CD4-positive, alpha-beta memory T cell (primary cell): ENCODE results near the gene SEMA4C. TPM values are rescaled to one million over a fixed set of nuclear protein-coding genes. Genes with fewer than 3 reads are reported as not detected.

Experiments
- CTCF ChIA-PET: fragments of 350-600 bp; sonication (Branson Sonifier 250); formaldehyde crosslinking; loops from one replicate; lab custom pipeline; 2021; ENCODE audit warnings: inconsistent platforms; ENCODE audit not compliant: partially characterized antibody; lab: Charles Lee
- POLR2A ChIA-PET: fragments of 350-600 bp; sonication (Branson Sonifier 250); formaldehyde crosslinking; loops from one replicate; lab custom pipeline; 2021; ENCODE audit not compliant: partially characterized antibody; lab: Charles Lee
- DNase-seq, 5 donors: peaks; one replicate each; pipeline versions ENCODE4 v3.0.0 to v3.0.0-alpha.2; 2020 to 2022; ENCODE audit warnings: mixed read lengths in 1 of 5
- H3K27ac ChIP-seq: one replicate; pipeline ENCODE4 v1.7.0; 2013; ENCODE audit warnings: low read depth, low read length
- H3K27me3 ChIP-seq: 2 replicates; pipeline ENCODE4 v1.7.0; 2013; ENCODE audit warnings: mild to moderate bottlenecking, low read length, moderate library complexity; ENCODE audit not compliant: insufficient read depth
- H3K36me3 ChIP-seq: 2 replicates; pipeline ENCODE4 v1.7.0; 2013; ENCODE audit warnings: mild to moderate bottlenecking, low read length, moderate library complexity; ENCODE audit not compliant: insufficient read depth
- H3K4me1 ChIP-seq: 2 replicates; pipeline ENCODE4 v1.7.0; 2013; ENCODE audit warnings: mild to moderate bottlenecking, low read length, moderate library complexity; ENCODE audit not compliant: insufficient read depth
- H3K4me3 ChIP-seq, 2 donors: one replicate each; pipeline ENCODE4 v1.7.0; 2013; ENCODE audit warnings: low read length in 2 of 2, mild to moderate bottlenecking in 1 of 2
- H3K9me3 ChIP-seq, 2 donors: one replicate each; pipeline ENCODE4 v1.7.0; 2013; ENCODE audit warnings: low read length in 2 of 2, control low read depth in 1 of 2; ENCODE audit not compliant: control insufficient read depth in 1 of 2
- H3K27ac Mint-ChIP-seq, 7 donors: one replicate each; pipeline ENCODE4 v1.8.0; 2020 to 2021; ENCODE audit warnings: mixed read lengths in 7 of 7, mild to moderate bottlenecking in 6 of 7, inconsistent platforms in 3 of 7, moderate library complexity in 3 of 7
- H3K27me3 Mint-ChIP-seq, 2 donors: one replicate each; pipeline ENCODE4 v1.8.0; 2020 to 2021; ENCODE audit warnings: mixed read lengths in 2 of 2
- H3K36me3 Mint-ChIP-seq, 2 donors: one replicate each; pipeline ENCODE4 v1.8.0; 2020 to 2021; ENCODE audit warnings: mixed read lengths in 2 of 2, inconsistent platforms in 1 of 2, mild to moderate bottlenecking in 1 of 2
- H3K4me1 Mint-ChIP-seq, 4 donors: one replicate each; pipeline ENCODE4 v1.8.0; 2020 to 2021; ENCODE audit warnings: mixed read lengths in 4 of 4, mild to moderate bottlenecking in 1 of 4
- H3K4me3 Mint-ChIP-seq, 8 donors: one replicate each; pipeline ENCODE4 v1.8.0; 2020 to 2021; ENCODE audit warnings: mixed read lengths in 8 of 8, mild to moderate bottlenecking in 7 of 8, moderate library complexity in 6 of 8, inconsistent platforms in 3 of 8
- H3K9me3 Mint-ChIP-seq, 8 donors: one replicate each; pipeline ENCODE4 v1.8.0; 2020 to 2021; ENCODE audit warnings: mixed read lengths in 8 of 8, mild to moderate bottlenecking in 5 of 8, inconsistent platforms in 3 of 8, moderate library complexity in 1 of 8
- intact Hi-C: fragments of 100-400 bp; cut with micrococcal nuclease; formaldehyde crosslinking; loops from one replicate; pipeline ENCODE4 v1.15.1; 2023
- polyA plus RNA-seq, 2 donors: library from polyadenylated mRNA; unstranded; fragments of 300-500 nt; fragmentation: Illumina TruSeq; gene quantifications; one replicate each; pipeline ENCODE4 v1.2.3, GENCODE V29; 2021
- total RNA-seq, 2 experiments: library from RNA; stranded (reverse); gene quantifications; one replicate each; pipeline ENCODE4 v1.2.3, GENCODE V29; 2021

Gene SEMA4C
- total and polyA plus RNA-seq, 4 experiments from 2014 or later = 2.3 to 77.0 (median 40.4) TPM

- intact Hi-C loops = no loop called here
These were observed 28.9 kb upstream of the SEMA4C start for GRCh38 chr2:96898641-96899412.

GRCh38 chr2:96898135-96898505, 28.2 kb upstream of the SEMA4C start:
- no peaks in the 10 kb centered on the region for H3K36me3 ChIP-seq
- Mint-ChIP-seq H3K27me3 (no peaks in the 10 kb centered on the region), H3K36me3 (no peaks in the 10 kb centered on the region), H3K4me3 (no peak overlapping the region), H3K4me1 (peaks cover 19 to 42% (median 32%) of the 10 kb centered on the region in 4 donors), H3K9me3 (no peaks in the 10 kb centered on the region), H3K27ac (peak overlapping the region in 1 of 7 donors; percentile 39)
- H3K27ac ChIP-seq = no peak overlapping the region
- no peaks in the 10 kb centered on the region for H3K9me3 ChIP-seq
- DNase-seq = no peak
- ChIA-PET CTCF (no interaction called here), POLR2A (no interaction called here)
- H3K27me3 ChIP-seq = no peaks in the 10 kb centered on the region
- H3K4me3 ChIP-seq = no peak overlapping the region
- peaks cover 28% of the 10 kb centered on the region for H3K4me1 ChIP-seq
- intact Hi-C loops = no loop called here

More at GRCh38 chr2:96898641-96899412, 28.9 kb upstream of the SEMA4C start:
- no peaks in the 10 kb centered on the region for H3K27me3 ChIP-seq
- POLR2A ChIA-PET = interaction anchor here (0.6 kb wide), 1 partner anchor 35 kb away, joined by 4 read pairs; no protein-coding TSS in a partner anchor
- no peaks in the 10 kb centered on the region for H3K36me3 Mint-ChIP-seq
- peaks cover 28% of the 10 kb centered on the region for H3K4me1 ChIP-seq
- CTCF ChIA-PET = interaction anchor here (0.7 to 1.7 kb wide), 3 partner anchors 41 to 52 kb away, joined by 4 to 6 read pairs (median 6); partner anchors contain the start of gene ANKRD39
- no peak overlapping the region for H3K4me3 ChIP-seq
- H3K4me1 Mint-ChIP-seq = peaks cover 21 to 37% (median 30%) of the 10 kb centered on the region in 4 donors
- H3K36me3 ChIP-seq = no peaks in the 10 kb centered on the region
- H3K27me3 Mint-ChIP-seq = no peaks in the 10 kb centered on the region
- no peak overlapping the region for H3K27ac ChIP-seq
- peak overlapping the region in 1 of 8 donors; percentile 31 for H3K4me3 Mint-ChIP-seq
- H3K9me3 ChIP-seq = no peaks in the 10 kb centered on the region
- H3K9me3 Mint-ChIP-seq = no peaks in the 10 kb centered on the region
- no peak for DNase-seq
- H3K27ac Mint-ChIP-seq = peak overlapping the region in 4 of 7 donors; percentile 9 to 72 (median 56)

DNA sequence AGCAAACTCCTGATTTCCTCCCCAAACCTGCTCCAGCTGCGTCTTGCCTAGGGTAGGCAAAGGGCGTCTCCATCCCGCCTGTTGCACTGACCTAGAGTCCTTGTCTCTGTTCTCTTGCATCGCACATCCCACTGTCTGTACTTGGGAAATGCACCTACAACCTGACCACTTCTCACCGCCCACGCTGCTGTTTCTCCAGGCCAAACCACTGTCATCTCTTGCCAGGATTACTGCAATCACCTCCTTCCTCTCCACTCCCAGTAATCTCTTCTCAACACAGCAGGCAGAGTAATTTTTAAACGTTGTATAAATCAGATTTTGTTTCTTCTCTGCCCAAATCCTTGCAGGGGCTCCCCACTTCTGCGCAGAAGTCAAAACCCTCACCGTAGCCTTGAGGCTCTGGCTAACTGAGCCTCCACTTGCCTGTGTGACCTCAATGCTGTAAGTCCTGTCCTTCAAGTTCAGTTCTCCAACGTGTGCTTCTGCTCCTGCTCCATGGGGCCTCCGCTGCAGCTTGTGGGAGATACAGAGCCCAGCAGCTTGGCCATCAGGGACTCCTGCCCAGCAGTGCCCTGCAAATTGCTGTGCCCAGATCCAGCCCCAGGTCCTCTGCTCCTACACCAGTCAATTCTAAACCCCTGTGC, 27.7 kb upstream of the SEMA4C start:
- no peak for DNase-seq
- H3K27me3 Mint-ChIP-seq = no peaks in the 10 kb centered on the region
- H3K27ac Mint-ChIP-seq = peak overlapping the region in 4 of 7 donors; percentile 19 to 79 (median 54)
- POLR2A ChIA-PET = interaction anchor here (0.7 to 3.2 kb wide), 2 partner anchors 15 to 27 kb away, joined by 3 to 23 read pairs; no protein-coding TSS in a partner anchor
- H3K9me3 ChIP-seq = no peaks in the 10 kb centered on the region
- H3K4me1 Mint-ChIP-seq = peaks cover 23 to 47% (median 35%) of the 10 kb centered on the region in 4 donors
- H3K27me3 ChIP-seq = no peaks in the 10 kb centered on the region
- CTCF ChIA-PET = interaction anchor here (0.9 kb wide), 1 partner anchor 29 kb away, joined by 3 read pairs; no protein-coding TSS in a partner anchor
- no peak overlapping the region for H3K4me3 ChIP-seq
- peak overlapping the region in 1 of 8 donors; percentile 54 for H3K4me3 Mint-ChIP-seq
- H3K27ac ChIP-seq = no peak overlapping the region
- intact Hi-C loops = no loop called here
- H3K9me3 Mint-ChIP-seq = no peaks in the 10 kb centered on the region
- H3K4me1 ChIP-seq = peaks cover 31% of the 10 kb centered on the region
- H3K36me3 Mint-ChIP-seq = no peaks in the 10 kb centered on the region
- no peaks in the 10 kb centered on the region for H3K36me3 ChIP-seq

- Histone ChIP-seq H3K9me3 (no peaks in the 10 kb centered on the region), H3K36me3 (no peaks in the 10 kb centered on the region), H3K4me1 (peaks cover 47% of the 10 kb centered on the region), H3K4me3 (no peak overlapping the region), H3K27me3 (no peaks in the 10 kb centered on the region), H3K27ac (no peak overlapping the region)
- POLR2A ChIA-PET = interaction anchor here (0.8 to 3.2 kb wide), 8 partner anchors 8 to 38 kb away, joined by 3 to 23 read pairs (median 5); partner anchors contain the start of gene ANKRD39
- Mint-ChIP-seq H3K27ac (peak overlapping the region; percentile 42 to 92 (median 79)), H3K4me1 (peaks cover 34 to 63% (median 46%) of the 10 kb centered on the region in 4 donors), H3K9me3 (no peaks in the 10 kb centered on the region), H3K27me3 (no peaks in the 10 kb centered on the region), H3K4me3 (peak overlapping the region in 4 of 8 donors; percentile 36 to 64 (median 41)), H3K36me3 (no peaks in the 10 kb centered on the region)
- intact Hi-C loops = no loop called here
- DNase-seq = no peak
- CTCF ChIA-PET = interaction anchor here (0.9 to 2.6 kb wide), 5 partner anchors 11 to 55 kb away, joined by 3 to 11 read pairs (median 4); partner anchors contain the start of gene ANKRD39
These were observed 26.1 kb upstream of the SEMA4C start for GRCh38 chr2:96895746-96896651.

- no peaks in the 10 kb centered on the region for H3K27me3 ChIP-seq
- no peak overlapping the region for H3K27ac ChIP-seq
- no peaks in the 10 kb centered on the region for H3K9me3 ChIP-seq
- H3K4me3 ChIP-seq = no peak overlapping the region
- Mint-ChIP-seq H3K9me3 (no peaks in the 10 kb centered on the region), H3K36me3 (no peaks in the 10 kb centered on the region), H3K27me3 (no peaks in the 10 kb centered on the region), H3K4me3 (peak overlapping the region in 1 of 8 donors; percentile 36), H3K4me1 (peaks cover 40 to 71% (median 54%) of the 10 kb centered on the region in 4 donors), H3K27ac (peak overlapping the region; percentile 42 to 85 (median 53))
- DNase-seq = no peak
- CTCF ChIA-PET = interaction anchor here (1.1 to 2.6 kb wide), 3 partner anchors 26 to 55 kb away, joined by 4 to 11 read pairs (median 7); partner anchors contain the start of gene ANKRD39
- H3K4me1 ChIP-seq = peaks cover 53% of the 10 kb centered on the region
- no peaks in the 10 kb centered on the region for H3K36me3 ChIP-seq
- POLR2A ChIA-PET = interaction anchor here (0.8 to 3.2 kb wide), 7 partner anchors 8 to 37 kb away, joined by 3 to 23 read pairs (median 6); partner anchors contain the start of genes ANKRD39 and SEMA4C
- intact Hi-C loops = no loop called here
These were observed 25.3 kb upstream of the SEMA4C start for GRCh38 chr2:96895032-96895745.

DNA sequence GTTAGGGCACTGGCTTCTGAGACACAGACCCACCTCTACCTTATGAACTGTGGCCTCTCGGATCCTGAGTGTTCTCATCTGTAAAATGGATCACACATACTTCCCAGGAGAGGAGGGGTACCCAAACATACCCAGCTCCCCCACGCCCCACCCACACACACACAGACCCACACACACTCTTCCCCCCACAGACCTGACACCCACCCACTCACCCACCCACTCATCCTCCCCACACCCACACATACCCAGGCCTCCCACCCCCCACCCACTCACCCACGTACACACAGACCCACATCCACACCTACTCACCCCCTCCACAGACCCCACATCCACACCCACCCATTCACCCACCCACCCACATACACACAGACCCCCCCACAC, 24.3 kb upstream of the SEMA4C start:
- POLR2A ChIA-PET = interaction anchor here (8.9 kb wide), 1 partner anchor 20 kb away, joined by 50 read pairs; no protein-coding TSS in a partner anchor

More for the DNA sequence above, 24.3 kb upstream of the SEMA4C start:
- intact Hi-C loops = no loop called here
- Mint-ChIP-seq H3K36me3 (no peaks in the 10 kb centered on the region), H3K4me3 (no peak overlapping the region), H3K4me1 (peaks cover 39 to 72% (median 54%) of the 10 kb centered on the region in 4 donors), H3K27me3 (no peaks in the 10 kb centered on the region), H3K9me3 (no peaks in the 10 kb centered on the region), H3K27ac (no peak overlapping the region)
- CTCF ChIA-PET = interaction anchor here (2.6 kb wide), 1 partner anchor 57 kb away, joined by 7 read pairs; no protein-coding TSS in a partner anchor
- Histone ChIP-seq H3K36me3 (no peaks in the 10 kb centered on the region), H3K4me3 (no peak overlapping the region), H3K27me3 (no peaks in the 10 kb centered on the region), H3K27ac (no peak overlapping the region), H3K9me3 (no peaks in the 10 kb centered on the region), H3K4me1 (peaks cover 52% of the 10 kb centered on the region)
- no peak for DNase-seq
